ENCODE results near the gene TRIM46.
"Not testable (repeated sequence)": the region's sequence is repeated elsewhere in the genome, so short reads cannot be mapped to it uniquely, and the experiment has no call there.

Gene TRIM46

DNA sequence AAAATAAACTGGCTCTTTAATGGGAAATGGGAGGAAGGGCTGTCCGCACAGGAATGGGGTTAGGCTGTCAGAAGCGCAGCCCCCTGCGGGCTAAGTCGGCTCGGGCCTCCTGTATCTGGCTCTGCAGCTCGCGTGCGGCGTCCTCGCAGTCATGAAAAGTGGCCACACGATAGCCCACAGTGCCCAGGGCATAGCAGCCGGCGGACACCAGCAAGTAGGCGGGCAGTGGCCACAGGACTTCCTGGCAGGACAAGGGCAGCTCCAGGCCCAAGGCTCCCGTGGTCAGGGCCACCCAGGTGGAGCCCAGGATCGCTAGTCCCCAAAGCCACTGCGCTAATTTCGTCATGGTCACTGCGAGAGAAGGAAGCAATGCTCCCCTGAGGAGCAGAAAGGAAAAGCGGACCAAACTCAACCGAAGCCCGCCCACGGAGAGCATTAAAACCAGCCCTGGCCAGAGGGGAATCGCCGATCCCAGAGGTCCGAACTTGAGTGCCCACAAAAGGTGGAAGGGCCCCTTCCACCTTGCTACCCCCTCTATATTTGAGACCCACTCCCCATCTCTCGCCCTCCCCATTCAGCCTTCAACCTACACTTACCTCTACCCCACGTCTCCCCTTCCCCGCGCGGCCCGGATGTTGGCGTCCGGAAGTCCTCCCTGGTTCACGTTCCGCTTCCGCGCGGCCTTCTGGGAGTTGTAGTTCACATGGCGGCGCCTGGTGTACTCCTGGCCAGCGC lies 33.6 kb upstream of the TRIM46 start, which contains the start of gene DPM3:
Gene DPM3 (minus strand): TSS at position 637 of the 735 bp plus-strand sequence. CDS start 291 bp downstream, at position 346.
- peak; percentile 71 for DNase-seq

DNA sequence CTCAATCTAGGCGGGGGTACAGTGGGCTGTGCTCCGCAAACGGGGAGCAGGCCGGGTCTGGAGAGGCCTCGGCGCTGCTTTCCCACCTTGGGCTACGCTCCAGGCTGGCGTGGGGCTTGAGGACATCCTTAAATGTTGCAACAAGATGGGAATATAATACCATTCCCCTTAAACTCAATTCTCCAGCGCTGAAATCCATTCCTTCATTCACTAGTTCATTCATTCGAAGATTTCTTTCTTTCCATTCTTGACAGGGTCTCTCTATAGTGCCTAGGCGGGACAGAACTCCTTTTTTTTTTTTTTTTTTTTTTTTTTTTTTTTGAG lies 33.1 kb upstream of the TRIM46 start:
- DNase-seq = no peak

DNA sequence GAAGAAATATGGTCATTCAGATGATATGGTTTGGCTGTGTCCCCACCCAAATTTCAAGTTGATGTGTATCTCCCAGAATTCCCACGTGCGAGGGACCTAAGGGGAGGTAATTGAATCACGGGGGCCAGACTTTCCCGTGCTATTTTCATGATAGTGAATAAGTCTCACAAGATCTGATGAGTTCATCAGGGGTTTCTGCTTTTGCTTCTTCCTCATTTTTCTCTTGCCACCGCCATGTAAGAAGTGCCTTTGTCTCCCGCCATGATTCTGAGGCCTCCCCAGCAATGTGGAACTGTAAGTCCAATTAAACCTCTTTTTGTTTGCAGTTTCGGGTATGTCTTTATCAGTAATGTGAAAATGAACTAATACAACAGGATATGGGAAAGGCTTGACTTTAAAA lies 31.9 kb upstream of the TRIM46 start:
- DNase-seq = no peak

DNA sequence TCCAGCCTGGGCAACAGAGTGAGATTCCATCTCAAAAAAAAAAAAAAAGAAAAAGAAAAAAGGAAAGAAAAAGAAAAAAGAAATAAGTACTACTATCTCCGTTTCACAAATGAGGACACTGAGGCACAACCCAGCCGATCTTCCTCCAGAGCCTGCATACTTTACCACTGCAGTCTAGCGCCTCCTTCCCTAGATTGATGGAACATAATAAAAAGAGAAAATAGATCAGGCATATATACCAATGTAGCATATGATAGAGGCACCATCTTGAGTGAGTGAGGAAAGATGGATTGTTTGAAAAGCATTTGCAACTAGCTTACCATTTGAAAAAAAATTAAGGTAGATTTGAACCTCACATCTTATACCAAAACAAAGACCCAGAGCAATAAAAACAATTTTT lies 28.2 kb upstream of the TRIM46 start:
- no peak for DNase-seq

DNA sequence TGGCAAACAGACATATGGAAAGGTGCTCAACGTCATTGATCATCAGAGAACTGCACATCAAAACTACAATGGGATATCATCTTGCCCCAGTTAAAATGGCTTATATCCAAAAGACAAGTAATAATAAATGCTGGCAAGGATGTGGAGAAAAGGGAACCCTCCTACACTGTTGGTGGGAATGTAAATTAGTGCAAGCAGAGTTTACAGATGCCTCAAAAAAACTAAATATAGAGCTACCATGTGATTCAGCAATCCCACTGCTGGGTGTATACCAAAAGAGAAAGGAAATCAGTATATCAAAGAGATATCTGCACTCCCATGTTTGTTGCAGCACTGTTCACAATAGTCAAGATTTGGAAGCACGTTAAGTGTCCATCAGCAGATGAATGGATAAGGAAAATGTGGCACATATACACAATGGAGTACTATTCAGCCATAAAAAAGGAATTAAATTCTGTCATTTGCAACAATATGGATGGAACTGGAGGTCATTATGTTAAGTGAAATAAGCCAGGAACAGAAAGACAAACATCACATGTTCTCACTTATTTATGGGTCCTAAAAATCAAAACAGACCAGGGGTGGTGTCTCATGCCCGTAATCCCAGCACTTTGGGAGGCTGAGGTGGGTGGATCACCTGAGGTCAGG lies 17.5 kb upstream of the TRIM46 start:
- not testable (repeated sequence) for DNase-seq

DNA sequence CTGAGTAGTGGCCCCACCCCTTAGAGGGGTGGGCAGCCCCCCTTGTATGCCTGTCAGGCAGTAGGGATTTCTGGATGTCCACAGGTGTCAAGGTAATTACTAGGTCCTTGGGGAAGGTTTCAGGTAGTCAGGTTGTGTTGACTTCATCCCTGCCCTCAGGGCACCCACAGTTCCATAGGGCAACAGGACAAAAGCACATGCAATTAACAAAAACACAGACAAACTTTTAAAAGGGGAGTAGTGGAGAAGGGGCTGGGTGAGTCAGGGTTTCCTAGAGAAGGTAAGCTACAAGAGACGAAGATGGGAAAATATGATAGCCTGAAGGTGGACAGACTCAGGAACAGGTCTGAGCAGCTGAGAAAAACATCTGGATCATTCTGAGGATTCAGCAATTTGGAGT lies 14.7 kb upstream of the TRIM46 start:
- no peak for DNase-seq

DNA sequence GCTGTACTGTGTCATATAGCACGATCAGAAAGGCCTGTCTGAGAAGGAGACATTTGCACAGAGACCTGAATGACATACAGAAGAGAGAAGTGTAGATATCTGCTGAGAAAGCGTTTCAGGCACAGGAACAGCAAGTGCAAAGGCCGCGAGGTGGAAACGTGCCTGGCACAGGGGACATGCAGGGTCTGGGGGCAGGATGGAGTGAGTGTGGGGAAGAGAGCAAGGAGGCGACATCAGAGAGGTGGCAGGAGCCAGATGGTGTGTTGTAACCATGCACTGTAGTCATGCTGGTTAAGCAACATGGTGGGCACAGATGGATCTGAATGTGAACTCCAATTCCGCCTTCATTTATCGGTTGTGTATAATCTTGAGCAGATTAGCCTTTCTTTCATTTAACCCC lies 13.5 kb upstream of the TRIM46 start:
- no peak for DNase-seq

DNA sequence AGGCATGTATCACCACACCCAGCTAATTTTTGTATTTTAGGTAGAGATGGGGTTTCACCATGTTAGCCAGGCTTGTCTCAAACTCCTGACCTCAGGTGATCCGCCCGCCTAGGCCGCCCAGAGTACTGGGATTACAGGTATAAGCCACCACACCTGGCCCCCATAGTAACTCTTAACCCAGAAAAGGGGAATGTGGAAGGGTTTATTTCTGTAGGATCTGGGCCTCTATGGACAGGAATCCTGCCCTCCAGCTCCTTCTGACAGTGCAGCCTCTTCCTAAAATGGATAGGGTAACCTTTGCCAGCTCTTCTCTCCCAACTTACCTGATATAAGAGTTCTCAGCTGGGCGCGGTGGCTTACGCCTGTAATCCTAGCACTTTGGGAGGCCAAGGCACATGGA lies 11.0 kb upstream of the TRIM46 start:
- not testable (repeated sequence) for DNase-seq

DNA sequence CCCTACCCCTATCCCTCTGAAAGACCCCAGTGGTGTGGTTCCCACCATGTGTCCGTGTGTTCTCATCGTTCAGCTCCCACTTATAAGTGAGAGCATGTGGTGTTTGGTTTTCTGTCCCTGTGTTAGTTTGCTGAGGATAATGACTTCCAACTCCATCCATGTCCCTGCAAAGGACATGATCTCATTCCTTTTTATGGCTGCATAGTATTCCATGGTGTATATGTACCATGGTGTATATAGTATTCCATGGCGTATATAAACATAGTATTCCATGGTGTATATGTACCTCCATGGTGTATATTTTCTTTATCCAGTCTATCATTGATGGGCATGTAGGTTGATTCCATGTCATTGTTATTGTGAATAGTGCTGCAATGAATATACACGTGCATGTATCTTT lies 9.9 kb upstream of the TRIM46 start:
- DNase-seq = not testable (repeated sequence)

DNA sequence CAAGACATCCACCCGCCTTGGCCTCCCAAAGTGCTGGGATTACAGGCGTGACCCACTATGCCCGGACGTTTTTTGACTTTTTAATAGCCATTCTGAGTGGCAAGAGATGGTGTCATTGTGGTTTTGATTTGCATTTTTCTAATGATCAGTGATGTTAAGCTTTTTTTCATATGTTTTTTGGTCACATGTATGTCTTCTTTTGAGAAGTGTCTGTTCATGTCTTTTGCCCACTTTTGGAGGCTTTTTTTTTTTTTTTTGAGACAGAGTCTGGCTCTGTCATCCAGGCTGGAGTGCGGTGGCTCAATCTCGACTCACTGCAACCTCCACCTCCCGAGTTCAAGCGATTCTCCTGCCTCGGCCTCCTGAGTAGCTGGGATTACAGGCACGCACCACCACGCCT lies 9.0 kb upstream of the TRIM46 start:
- not testable (repeated sequence) for DNase-seq

DNA sequence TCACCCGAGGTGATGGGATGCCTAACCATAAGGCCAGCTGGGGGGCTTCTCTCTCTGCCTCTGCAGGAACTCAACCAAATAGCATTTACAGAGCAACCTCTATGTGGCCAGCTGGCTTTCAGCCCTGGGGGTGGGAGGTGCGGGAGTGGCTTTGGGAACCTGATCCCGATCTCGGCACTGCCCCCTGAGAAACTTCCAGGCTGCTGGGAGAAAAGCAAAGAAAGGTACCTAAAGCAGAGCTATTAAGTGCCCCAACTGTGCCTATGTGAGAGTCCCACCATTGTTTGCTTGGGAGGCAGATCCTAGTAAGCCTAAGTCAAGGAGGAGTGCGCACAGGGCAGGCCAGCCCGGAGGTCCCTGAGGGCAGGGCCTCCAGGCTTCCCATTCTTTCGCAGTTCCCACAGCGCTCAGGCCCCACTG lies 7.6 kb upstream of the TRIM46 start:
- no peak for DNase-seq

DNA sequence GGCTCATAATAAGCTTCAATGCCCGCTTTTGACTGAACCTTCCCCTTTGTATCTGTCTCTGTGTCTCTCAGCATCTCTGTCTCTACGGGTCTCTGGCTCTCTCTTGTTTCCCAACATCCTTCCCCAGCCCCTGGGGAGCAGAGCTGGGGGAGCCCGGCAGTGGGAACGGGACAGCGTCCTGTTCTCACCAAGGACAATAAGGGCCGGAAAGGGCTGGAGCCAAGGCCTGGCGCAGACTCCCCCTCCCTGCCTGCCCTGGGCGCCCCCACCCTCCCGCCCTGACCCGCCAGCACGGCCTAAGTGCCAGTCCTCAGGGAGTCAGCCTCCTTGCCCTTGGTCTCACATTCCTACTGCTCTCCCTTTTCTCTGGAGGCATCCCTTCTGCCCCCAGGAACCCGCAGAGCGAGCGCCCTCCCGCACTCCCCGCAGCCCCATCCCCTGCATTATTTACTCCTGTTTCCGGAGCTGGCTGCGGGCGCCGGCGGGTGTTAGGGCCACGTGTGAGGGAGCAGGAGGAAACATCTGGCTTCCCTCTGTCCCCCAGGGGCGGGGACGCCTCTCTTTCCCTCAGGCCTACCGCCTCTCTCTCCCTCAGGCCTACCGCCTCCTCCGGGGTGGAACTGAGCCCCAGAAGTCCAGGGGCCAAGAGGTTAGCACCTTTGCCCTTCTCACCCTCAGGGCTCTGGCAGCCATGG lies 7.0 kb upstream of the TRIM46 start:
- peak; percentile 66 for DNase-seq

DNA sequence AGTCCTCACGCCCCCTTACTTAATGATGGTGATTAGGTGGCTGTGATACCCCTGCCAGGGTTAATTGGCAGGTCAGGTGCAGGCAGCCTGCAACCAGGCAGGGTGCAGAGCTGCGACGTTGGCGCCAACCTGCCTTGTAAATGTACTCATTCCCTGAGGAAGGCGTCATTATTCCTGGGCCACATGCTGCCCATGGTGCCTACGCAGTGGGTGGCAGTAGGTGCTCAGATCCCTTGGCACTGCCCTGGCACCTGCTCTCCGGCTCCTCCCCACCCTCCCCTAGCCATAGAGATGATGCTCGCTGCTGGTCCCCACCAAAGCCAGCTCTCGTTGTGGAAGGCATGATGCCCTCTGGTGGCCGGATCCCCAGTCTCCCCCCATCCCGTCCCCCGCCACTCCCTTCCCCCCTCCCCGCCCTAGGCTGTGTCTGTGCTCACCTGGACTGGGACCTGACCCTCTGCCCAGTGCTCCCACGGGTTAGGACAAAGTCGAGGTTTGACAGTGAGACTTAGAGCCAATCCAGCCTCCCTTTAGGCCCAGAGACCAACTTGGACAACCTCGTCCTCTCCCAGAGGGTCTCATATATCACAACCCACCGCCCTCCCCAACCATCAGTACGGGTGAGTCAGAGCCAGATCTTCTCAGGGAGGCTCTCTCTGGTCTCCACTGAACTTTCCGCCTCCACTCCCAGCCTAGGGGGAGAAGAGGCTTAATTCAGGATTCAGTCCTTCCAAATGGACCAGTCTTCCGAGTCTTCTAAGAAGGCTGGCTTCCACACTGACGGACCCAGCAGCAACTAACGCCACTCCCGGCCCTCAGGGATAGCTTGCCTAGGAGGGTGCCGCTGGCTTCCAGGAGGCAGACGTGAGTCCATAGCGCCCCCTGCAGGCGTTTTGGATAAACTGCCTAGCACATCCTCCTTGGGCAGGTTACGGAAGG lies 6.2 kb upstream of the TRIM46 start:
- DNase-seq = peak; percentile 93

DNA sequence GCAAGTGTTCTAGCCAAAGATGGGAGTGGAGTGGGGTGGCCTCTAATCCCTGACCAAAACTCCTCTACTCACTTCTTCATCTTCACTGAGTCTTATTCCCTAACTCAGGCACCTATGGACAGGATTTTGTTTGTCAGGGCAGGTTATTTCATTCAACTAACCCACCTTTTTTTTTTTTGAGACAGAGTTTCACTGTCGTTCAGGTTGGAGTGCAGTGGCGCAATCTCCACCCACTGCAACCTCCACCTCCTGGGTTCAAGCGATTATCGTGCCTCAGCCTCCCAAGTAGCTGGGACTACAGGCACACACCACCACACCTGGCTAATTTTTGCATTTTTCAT lies 5.6 kb upstream of the TRIM46 start:
- DNase-seq = not testable (repeated sequence)

DNA sequence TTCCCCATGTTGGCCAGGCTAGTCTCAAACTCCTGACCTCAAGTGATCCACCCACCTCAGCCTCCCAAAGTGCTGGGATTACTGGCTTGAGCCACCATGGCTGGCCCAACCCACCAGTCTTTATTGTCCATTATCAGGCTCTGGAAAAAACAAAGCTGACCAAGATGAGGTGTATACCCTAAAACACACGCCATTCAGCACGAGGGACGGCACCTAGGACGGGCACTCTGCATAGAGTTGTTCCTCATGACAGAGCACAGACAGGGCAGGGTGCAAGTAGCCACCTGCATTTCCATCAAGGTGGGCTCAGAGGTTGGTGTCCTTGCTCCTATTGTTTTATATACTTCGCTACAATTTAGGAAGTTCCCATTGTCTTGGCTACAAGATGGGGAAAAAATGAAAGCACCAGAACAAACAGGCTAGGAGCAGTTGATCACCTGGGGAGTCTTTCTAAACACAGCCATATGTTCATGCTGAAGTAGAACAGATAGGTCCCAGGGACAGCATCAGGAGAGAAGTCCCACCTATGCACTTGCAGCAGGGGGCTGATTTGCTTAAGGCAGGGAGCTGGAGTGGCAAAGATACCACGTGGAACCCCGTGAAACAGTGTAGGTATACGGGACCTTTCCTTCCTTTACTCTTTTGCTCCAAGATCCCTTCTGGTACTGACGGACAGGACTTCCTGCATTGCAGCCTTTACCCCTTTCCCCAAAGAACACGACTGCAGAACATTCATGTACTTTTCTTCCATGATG lies 5.0 kb upstream of the TRIM46 start:
- no peak for DNase-seq

DNA sequence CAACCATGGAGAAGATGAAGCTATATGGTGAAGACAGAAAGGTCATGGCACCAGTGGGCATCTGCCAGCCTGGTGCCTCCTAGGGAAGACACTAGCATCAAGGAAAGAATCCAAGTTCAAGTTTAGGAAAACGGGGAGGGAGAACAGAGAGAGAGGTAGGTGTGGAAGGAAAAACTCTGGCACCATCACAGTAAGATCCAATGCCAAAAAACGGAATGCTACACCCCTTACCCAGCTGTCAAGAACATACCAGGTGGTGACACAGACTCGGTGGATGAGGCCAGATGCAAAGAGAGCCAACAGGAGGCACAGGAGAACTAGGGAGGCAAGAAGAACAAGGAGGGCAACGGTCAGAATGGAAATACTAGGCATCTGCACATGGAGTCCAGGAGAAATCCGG lies 4.1 kb upstream of the TRIM46 start:
- no peak for DNase-seq

DNA sequence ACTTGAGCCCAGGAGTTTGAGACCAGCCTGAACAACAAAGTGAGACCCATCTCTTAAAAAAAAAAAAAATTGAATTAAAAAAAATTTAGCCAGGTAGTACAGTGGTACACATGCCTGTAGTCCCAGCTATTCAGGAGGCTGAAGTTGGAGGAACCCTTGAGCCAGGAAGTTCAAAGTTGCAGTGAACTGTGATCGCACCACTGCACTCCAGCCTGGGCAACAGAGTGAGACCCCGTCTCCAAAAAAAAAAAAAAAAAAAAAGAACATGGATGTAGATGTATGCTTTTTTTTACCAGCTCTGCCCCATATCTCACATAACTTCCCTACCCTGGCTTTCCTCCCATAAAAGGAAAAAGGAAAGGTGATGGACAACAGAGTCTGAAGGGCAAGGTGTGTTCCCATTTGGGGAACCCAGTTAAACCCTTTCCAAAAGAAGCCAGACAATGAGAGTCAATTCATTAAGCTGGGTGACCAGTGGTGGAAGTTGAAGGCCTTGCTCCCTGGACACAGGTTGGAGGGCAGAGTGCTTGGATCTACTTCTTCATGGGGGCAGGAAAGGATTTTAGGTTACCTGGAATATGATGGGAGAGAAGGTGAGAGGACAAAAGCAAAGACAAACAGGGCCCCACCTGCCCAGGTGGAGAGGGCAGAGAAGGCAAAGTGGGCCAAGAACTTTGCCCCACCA lies 3.4 kb upstream of the TRIM46 start:
- no peak for DNase-seq

DNA sequence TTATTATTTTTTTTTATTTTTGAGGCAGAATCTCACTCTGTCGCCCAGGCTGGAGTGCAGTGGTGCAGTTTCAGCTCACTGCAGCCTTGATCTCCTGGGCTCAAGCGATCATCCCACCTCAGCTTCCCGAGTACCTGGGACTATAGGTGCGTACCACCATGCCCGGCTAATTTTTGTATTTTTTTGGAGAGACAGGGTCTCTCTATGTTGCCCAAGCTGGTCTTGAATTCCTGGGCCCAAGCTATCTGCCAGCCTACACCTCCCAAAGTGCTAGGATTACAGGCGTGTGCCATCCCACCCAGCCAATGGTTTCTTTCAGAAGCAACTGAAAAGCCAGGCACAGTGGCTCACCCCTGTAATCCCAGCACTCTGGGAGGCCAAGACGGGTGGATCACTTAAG lies 2.8 kb upstream of the TRIM46 start:
- DNase-seq = no peak

DNA sequence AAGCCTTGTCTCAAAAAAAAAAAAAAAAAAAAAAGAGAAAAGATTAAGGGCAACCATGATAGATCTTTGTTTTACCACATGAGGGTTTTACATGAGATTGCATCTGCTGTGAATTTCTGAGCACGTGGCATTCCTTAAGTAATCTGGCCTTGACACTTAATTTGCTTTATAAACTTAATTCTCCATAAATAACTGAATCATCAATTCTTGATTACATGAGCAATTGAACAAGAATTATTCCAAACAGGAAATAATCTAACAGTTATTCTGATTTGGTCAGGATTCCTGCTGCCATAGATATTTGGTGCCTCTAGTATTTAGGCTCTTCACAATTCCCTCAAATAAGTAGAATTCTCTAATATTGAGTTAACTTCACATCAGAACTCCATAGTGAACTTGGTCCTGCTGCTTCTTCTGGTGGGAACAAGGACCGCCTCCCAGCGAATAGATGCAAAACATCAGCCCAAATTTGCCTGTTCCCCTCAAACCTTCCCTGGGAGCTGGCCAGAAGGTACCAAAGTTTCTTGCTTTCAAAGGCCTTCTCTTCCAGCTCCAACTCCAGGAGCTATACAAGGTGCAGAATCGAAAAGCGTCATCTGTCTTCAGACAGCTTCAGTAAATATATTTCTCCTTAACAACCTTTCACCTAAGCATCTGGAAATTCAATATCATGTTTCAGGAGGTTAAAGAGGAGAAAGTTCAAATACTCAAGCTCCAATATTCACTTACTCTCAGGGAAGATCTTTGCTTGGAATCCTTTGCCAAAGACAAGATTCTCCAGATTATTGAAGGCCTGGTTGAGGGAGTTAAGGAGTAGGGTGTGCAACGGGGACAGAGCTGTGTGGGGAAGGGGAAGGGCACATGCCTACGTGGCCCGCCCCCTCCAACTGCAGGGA lies 1.6 kb upstream of the TRIM46 start:
- DNase-seq = no peak

DNA sequence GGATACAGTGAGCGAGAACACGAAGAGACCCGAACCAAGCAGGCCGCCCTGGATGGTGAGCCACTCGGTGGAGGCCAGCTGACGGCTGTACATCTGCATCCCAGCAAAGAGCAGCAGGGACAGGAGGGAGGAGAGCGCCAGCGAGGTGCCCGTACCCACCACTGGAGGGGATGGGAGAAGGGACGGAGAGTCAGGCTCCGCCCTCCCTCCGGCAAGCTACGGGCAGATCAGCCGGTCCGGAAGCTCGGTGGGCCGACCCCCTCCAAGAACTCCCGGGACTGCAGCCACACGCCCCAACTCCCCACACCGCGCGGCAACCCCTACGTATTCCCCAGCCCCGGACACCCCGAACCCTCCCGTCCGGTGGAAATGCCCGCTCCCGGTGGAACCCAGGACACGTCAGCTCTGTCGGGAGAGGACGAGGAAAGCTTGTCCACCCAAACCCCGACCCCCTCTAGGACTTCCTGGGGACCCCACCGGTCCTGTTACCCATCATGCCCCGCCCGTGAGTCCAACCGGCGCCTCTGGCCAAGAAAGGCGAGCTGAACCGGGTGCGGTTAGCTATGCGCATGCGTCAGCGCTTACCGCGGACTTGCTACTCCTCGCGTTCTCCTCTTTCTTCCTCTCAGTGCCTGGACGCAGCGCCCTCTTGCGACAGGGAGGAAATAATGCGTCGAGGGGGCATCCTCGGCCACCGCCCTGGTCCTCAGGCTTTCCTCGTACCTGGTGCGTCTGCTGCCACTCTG lies 744 bp upstream of the TRIM46 start, which contains the start of gene KRTCAP2:
Gene KRTCAP2 (minus strand): TSS at position 573 of the 746 bp plus-strand sequence. CDS start 80 bp downstream, at position 493.
- DNase-seq = peak; percentile 99

Data from SHP77 treated with DMSO at 0.1 percent for 48 hours (cell line).